ENCODE data around the gene TAF10. TPM values are rescaled to one million over a fixed set of nuclear protein-coding genes. Genes with fewer than 3 reads are reported as not detected.

Gene TAF10
- total and polyA plus RNA-seq, 4 donors, result 10.5 to 58.1 (median 31.5) TPM

DNA sequence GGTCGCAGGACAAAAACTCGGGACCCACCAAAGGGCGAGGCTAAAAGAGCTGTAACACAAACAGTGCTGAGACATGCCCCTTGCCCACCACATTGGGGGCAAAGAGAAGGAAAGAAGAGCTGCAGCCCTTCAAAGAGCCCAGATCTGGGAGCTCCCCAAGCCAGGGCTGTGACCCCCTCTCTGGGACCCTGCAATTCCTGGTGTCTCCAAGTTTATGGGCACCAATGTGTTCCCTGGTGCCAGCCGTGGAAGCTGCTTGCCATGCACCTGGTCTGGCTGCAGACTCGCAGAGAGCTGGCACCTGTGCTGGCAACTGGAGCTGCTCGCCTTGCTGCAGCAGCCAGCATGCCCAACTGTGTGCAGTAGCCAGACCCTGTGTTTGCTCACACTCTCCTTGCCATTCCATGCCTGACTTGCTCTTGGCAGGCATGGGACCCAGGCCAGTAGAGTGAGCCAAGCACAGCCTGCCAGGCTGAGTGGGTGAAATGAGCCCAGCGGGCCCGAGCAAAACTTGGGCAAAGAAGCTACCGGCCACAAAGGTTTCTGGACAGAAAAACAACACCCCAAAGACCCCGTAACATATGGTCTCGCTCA is 24.6 kb downstream of the TAF10 start:
- WGBS, result 67% methylated on average over 11 of the region's 11 CpGs
- H3K27ac ChIP-seq (ENCODE audit: low read depth in 1 of 2, low read length in 2 of 2), result no peak overlapping the region
- H3K4me3 ChIP-seq (ENCODE audit: low read depth in 1 of 3, low read length in 3 of 3), result no peak overlapping the region
- H3K27me3 ChIP-seq (ENCODE audit: control insufficient read depth in 4 of 4, insufficient read depth in 4 of 4, low read length in 3 of 4), result no peaks in the 10 kb centered on the region
- peaks cover 0 to 3% (median 1%) of the 10 kb centered on the region in 4 donors for H3K4me1 ChIP-seq (ENCODE audit: control insufficient read depth in 4 of 4, insufficient read depth in 4 of 4, low read length in 3 of 4)
- peaks cover 0 to 5% (median 2%) of the 10 kb centered on the region in 4 donors for H3K36me3 ChIP-seq (ENCODE audit: control insufficient read depth in 4 of 4, insufficient read depth in 3 of 4, low read depth in 1 of 4, low read length in 3 of 4)
- peaks cover 0 to 9% (median 3%) of the 10 kb centered on the region in 4 donors for H3K9me3 ChIP-seq (ENCODE audit: control insufficient read depth in 4 of 4, low read length in 3 of 4)
- H3K9ac ChIP-seq (ENCODE audit: low read depth in 1 of 2, low read length in 2 of 2), result no peak overlapping the region
- TF ChIP-seq SP1 (IDR thresholded peaks at IDR 0.05) (no peak), GABPA (IDR thresholded peaks at IDR 0.05 in 1 of 2, conservative IDR thresholded peaks at IDR 0.05 in 1 of 2) (no peak), TAF1 (conservative IDR thresholded peaks at IDR 0.05) (no peak), FOXA1 (IDR thresholded peaks at IDR 0.05) (no peak), ATF3 (IDR thresholded peaks at IDR 0.05) (no peak), MAX (IDR thresholded peaks at IDR 0.05) (no peak), HNF4A (conservative IDR thresholded peaks at IDR 0.05) (no peak), RAD21 (IDR thresholded peaks at IDR 0.05) (no peak), ZBTB33 (IDR thresholded peaks at IDR 0.05) (no peak), REST (IDR thresholded peaks at IDR 0.05) (no peak)
- no peak for DNase-seq (ENCODE audit: low spot score)

GRCh38 chr11:6586434-6587359 is 25.3 kb downstream of the TAF10 start:
- no peak overlapping the region for H3K9ac ChIP-seq (ENCODE audit: low read depth in 1 of 2, low read length in 2 of 2)
- H3K4me1 ChIP-seq (ENCODE audit: control insufficient read depth in 4 of 4, insufficient read depth in 4 of 4, low read length in 3 of 4), result peaks cover 0 to 3% (median 1%) of the 10 kb centered on the region in 4 donors
- peaks cover 0 to 2% (median under 1%) of the 10 kb centered on the region in 4 donors for H3K36me3 ChIP-seq (ENCODE audit: control insufficient read depth in 4 of 4, insufficient read depth in 3 of 4, low read depth in 1 of 4, low read length in 3 of 4)
- 97% methylated on average over 25 of the region's 25 CpGs for WGBS
- no peak for TF ChIP-seq REST (IDR thresholded peaks at IDR 0.05)
- no peak overlapping the region for H3K27ac ChIP-seq (ENCODE audit: low read depth in 1 of 2, low read length in 2 of 2)
- DNase-seq (ENCODE audit: low spot score), result no peak
- H3K4me3 ChIP-seq (ENCODE audit: low read depth in 1 of 3, low read length in 3 of 3), result no peak overlapping the region
- peaks cover 0 to 9% (median 3%) of the 10 kb centered on the region in 4 donors for H3K9me3 ChIP-seq (ENCODE audit: control insufficient read depth in 4 of 4, low read length in 3 of 4)
- H3K27me3 ChIP-seq (ENCODE audit: control insufficient read depth in 4 of 4, insufficient read depth in 4 of 4, low read length in 3 of 4), result no peaks in the 10 kb centered on the region
